Activated CD4-positive, alpha-beta memory T cell treated with anti-CD3 and anti-CD28 coated beads for 36 hours (primary cell): ENCODE data around the gene TCF7L2. TPM values are rescaled to one million over a fixed set of nuclear protein-coding genes. Genes with fewer than 3 reads are reported as not detected.

Source experiments
- CTCF ChIA-PET: fragments of 350-600 bp; sonication (Branson Sonifier 250); formaldehyde crosslinking; loops from one replicate; lab custom pipeline; 2021; ENCODE audit warnings: antibody characterized with exemption, inconsistent platforms; lab: Charles Lee
- POLR2A ChIA-PET: fragments of 350-600 bp; sonication (Branson Sonifier 250); formaldehyde crosslinking; loops from one replicate; lab custom pipeline; 2021; ENCODE audit warnings: antibody characterized with exemption; lab: Charles Lee
- DNase-seq: peaks from one replicate; pipeline ENCODE4 v3.0.0-alpha.2; 2020
- H3K27ac Mint-ChIP-seq: one replicate; pipeline ENCODE4 v1.8.0; 2021; ENCODE audit warnings: mixed read lengths
- H3K27me3 Mint-ChIP-seq: one replicate; pipeline ENCODE4 v1.8.0; 2021; ENCODE audit warnings: mixed read lengths
- H3K36me3 Mint-ChIP-seq: one replicate; pipeline ENCODE4 v1.8.0; 2021; ENCODE audit warnings: mixed read lengths
- H3K4me1 Mint-ChIP-seq: one replicate; pipeline ENCODE4 v1.8.0; 2021; ENCODE audit warnings: low read depth, mixed read lengths
- H3K4me3 Mint-ChIP-seq: one replicate; pipeline ENCODE4 v1.8.0; 2021; ENCODE audit warnings: mild to moderate bottlenecking, mixed read lengths
- H3K9me3 Mint-ChIP-seq: one replicate; pipeline ENCODE4 v1.8.0; 2021; ENCODE audit warnings: mixed read lengths
- intact Hi-C: fragments of 100-400 bp; cut with micrococcal nuclease; formaldehyde crosslinking; loops from one replicate; pipeline ENCODE4 v1.15.1; 2023
- total RNA-seq, 2 experiments: library from RNA; stranded (reverse); gene quantifications; one replicate each; pipeline ENCODE4 v1.2.3, GENCODE V29; 2021

TCF7L2 gene
- total RNA-seq, 2 experiments from 2014 or later, result 0.71 to 1.5 TPM

DNA sequence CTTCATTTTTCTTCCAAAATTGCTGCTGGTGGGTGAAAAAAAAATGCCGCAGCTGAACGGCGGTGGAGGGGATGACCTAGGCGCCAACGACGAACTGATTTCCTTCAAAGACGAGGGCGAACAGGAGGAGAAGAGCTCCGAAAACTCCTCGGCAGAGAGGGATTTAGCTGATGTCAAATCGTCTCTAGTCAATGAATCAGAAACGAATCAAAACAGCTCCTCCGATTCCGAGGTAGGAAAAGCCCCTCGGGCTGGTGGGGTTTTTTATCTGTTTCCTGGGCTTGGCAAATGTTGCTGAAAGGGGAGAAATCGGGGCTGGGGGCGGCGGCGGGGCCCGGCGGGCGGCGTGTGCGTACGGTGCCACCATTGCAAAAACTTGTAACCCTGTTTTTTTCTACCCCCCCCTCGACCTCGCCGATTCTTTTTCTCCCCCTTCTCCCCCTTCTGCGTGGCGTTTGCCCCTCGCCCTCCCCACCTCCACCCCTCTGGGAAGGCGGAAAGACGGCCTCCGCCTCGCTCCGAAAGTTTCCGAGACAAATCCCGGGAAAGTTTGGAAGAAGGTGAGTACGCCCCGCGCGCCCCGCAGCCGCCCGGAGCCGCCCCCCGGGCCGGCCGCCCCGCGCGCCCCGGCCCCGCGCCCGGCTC lies 789 bp downstream of the TCF7L2 start:
- intact Hi-C loops, result loop anchor here (1.0 to 10.0 kb wide), 3 partner anchors 30 to 724 kb away; partner anchors contain the start of gene CASP7
- H3K27me3 Mint-ChIP-seq, result peaks cover 39% of the 10 kb centered on the region
- peaks cover 23% of the 10 kb centered on the region for H3K4me1 Mint-ChIP-seq
- CTCF ChIA-PET, result interaction anchor here (0.7 kb wide), 1 partner anchor 230 kb away, joined by 3 read pairs; no protein-coding TSS in a partner anchor
- DNase-seq, result peak; percentile 30
- peaks cover 1% of the 10 kb centered on the region for H3K36me3 Mint-ChIP-seq
- H3K9me3 Mint-ChIP-seq, result no peaks in the 10 kb centered on the region
- H3K4me3 Mint-ChIP-seq, result peak overlapping the region; percentile 85
- no peak overlapping the region for H3K27ac Mint-ChIP-seq
- POLR2A ChIA-PET, result no interaction called here

GRCh38 chr10:112951359-112952281 lies 1.6 kb downstream of the TCF7L2 start:
- POLR2A ChIA-PET, result no interaction called here
- H3K27ac Mint-ChIP-seq, result peak overlapping the region; percentile 65
- H3K4me3 Mint-ChIP-seq, result peak overlapping the region; percentile 89
- peaks cover 1% of the 10 kb centered on the region for H3K36me3 Mint-ChIP-seq
- H3K4me1 Mint-ChIP-seq, result peaks cover 23% of the 10 kb centered on the region
- CTCF ChIA-PET, result no interaction called here
- H3K9me3 Mint-ChIP-seq, result no peaks in the 10 kb centered on the region
- intact Hi-C loops, result loop anchor here (10.0 kb wide), 1 partner anchor 723 kb away; the partner anchor contains the start of gene CASP7
- DNase-seq, result peak; percentile 57
- peaks cover 43% of the 10 kb centered on the region for H3K27me3 Mint-ChIP-seq

- Mint-ChIP-seq H3K4me3 (peak overlapping the region; percentile 89), H3K27me3 (peaks cover 50% of the 10 kb centered on the region), H3K4me1 (peaks cover 23% of the 10 kb centered on the region), H3K27ac (no peak overlapping the region), H3K36me3 (peaks cover 1% of the 10 kb centered on the region), H3K9me3 (no peaks in the 10 kb centered on the region)
- POLR2A ChIA-PET, result no interaction called here
- peak; percentile 10 for DNase-seq
- CTCF ChIA-PET, result no interaction called here
- intact Hi-C loops, result loop anchor here (10.0 kb wide), 1 partner anchor 722 kb away; the partner anchor contains the start of gene CASP7
Measured at GRCh38 chr10:112952282-112953173, 2.5 kb downstream of the TCF7L2 start.

DNA sequence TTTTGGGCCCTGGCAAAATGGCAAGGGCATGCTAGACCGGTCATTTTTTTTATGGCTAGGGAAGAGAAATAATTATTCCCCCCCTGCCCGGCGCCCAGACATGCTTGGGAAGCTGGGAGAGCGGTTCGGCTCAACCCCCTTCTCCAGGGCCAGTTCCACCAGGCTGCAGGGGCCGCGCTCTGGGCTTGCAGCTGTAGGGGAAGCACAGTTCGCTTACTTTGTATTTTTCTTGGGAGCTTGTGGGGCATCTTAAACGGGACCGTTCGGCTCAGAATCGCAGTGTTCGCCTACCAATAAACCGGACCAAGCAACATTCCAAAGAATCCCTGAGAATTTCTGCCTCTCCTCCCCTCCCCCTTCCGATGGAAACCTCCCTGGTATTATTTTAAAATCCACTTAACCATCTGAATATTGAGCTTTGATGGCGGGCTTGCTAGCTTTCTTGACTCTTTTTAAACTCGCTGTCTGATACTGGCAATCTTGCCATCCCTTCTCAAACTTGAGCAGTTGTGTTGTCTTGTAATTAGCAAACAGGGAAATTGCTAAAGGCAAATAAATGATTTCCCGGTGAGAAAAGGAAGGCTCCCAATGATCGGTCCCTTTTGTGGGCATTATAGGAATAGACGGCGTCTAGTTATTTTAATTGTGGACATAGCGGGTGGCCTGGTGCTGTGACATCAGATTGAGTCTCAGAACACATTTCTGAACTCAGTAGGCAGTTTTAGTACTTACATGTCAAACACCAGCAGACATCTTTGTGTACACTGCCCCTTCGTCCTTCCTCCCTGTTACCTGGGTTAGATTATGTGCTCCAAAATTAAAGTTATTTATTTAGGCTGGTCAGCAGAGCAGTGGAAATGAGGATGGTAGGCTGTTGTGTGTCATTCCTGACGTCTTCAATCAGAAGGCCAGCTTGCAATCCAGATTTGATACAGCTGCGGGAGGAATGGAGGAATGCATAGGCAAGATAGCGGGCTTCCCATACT lies 3.4 kb downstream of the TCF7L2 start:
- Mint-ChIP-seq H3K36me3 (peaks cover 1% of the 10 kb centered on the region), H3K27ac (no peak overlapping the region), H3K4me1 (peaks cover 23% of the 10 kb centered on the region), H3K27me3 (peaks cover 56% of the 10 kb centered on the region), H3K4me3 (no peak overlapping the region), H3K9me3 (no peaks in the 10 kb centered on the region)
- ChIA-PET CTCF (no interaction called here), POLR2A (no interaction called here)
- no peak for DNase-seq
- intact Hi-C loops, result loop anchor here (10.0 kb wide), 1 partner anchor 721 kb away; the partner anchor contains the start of gene CASP7

GRCh38 chr10:112954974-112955581 lies 5.0 kb downstream of the TCF7L2 start:
- Mint-ChIP-seq H3K4me3 (no peak overlapping the region), H3K4me1 (peaks cover 20% of the 10 kb centered on the region), H3K27me3 (peaks cover 58% of the 10 kb centered on the region), H3K36me3 (peaks cover 1% of the 10 kb centered on the region), H3K27ac (no peak overlapping the region), H3K9me3 (no peaks in the 10 kb centered on the region)
- ChIA-PET CTCF (interaction anchor here (0.5 kb wide), 1 partner anchor 52 kb away, joined by 3 read pairs; no protein-coding TSS in a partner anchor), POLR2A (no interaction called here)
- DNase-seq, result no peak
- intact Hi-C loops, result loop anchor here (10.0 kb wide), 1 partner anchor 720 kb away; the partner anchor contains the start of gene CASP7

- Mint-ChIP-seq H3K4me1 (peaks cover 15% of the 10 kb centered on the region), H3K27ac (no peak overlapping the region), H3K4me3 (no peak overlapping the region), H3K9me3 (no peaks in the 10 kb centered on the region), H3K27me3 (peaks cover 57% of the 10 kb centered on the region), H3K36me3 (peaks cover 1% of the 10 kb centered on the region)
- ChIA-PET CTCF (interaction anchor here (0.5 kb wide), 1 partner anchor 53 kb away, joined by 3 read pairs; no protein-coding TSS in a partner anchor), POLR2A (no interaction called here)
- intact Hi-C loops, result loop anchor here (10.0 kb wide), 1 partner anchor 719 kb away; the partner anchor contains the start of gene CASP7
- no peak for DNase-seq
Measured at GRCh38 chr10:112955582-112956421, 5.8 kb downstream of the TCF7L2 start.

DNA sequence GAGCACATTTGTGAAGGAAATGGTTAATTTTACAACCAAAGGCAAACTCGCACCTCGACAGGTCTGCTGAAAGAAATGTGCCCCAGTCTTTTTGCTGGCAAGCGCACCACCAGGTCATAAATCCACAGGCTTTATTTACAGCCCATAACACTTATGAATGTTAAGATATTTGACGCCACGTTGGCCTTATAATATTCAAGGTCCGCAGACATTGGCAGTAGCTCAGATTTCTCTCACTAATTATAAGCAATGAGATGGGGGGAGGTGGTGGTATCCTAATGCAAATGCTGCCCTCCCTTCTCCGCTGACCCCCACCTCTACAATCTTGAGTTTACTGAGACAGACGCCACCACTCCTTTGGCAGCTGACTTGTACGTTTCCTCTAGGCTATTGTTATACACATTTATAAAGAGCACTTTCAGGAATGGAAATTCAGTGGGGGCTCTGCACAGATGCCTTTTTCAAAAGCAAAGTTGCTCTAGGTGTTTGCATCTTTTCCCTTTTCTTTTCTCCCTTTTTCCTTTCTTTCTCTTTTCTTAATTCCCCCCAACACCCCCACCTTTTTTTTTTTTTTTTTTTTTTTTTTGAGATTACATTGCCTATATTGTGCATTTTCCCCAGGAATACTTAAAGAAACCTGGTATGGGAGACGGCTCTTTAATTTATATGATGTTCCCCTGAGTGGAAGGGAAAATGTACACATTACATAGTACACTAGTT lies 6.7 kb downstream of the TCF7L2 start:
- POLR2A ChIA-PET, result no interaction called here
- CTCF ChIA-PET, result no interaction called here
- no peak for DNase-seq
- H3K36me3 Mint-ChIP-seq, result peaks cover 1% of the 10 kb centered on the region
- H3K27ac Mint-ChIP-seq, result no peak overlapping the region
- H3K27me3 Mint-ChIP-seq, result peaks cover 62% of the 10 kb centered on the region
- no peaks in the 10 kb centered on the region for H3K9me3 Mint-ChIP-seq
- peaks cover 13% of the 10 kb centered on the region for H3K4me1 Mint-ChIP-seq
- no peak overlapping the region for H3K4me3 Mint-ChIP-seq
- intact Hi-C loops, result loop anchor here (10.0 kb wide), 1 partner anchor 718 kb away; the partner anchor contains the start of gene CASP7

GRCh38 chr10:112957640-112958092 lies 7.6 kb downstream of the TCF7L2 start:
- intact Hi-C loops, result loop anchor here (10.0 kb wide), 1 partner anchor 717 kb away; the partner anchor contains the start of gene CASP7
- Mint-ChIP-seq H3K27me3 (peaks cover 61% of the 10 kb centered on the region), H3K9me3 (no peaks in the 10 kb centered on the region)

GRCh38 chr10:112958275-112958995 lies 8.4 kb downstream of the TCF7L2 start:
- no peak for DNase-seq
- POLR2A ChIA-PET, result no interaction called here
- H3K36me3 Mint-ChIP-seq, result no peaks in the 10 kb centered on the region
- CTCF ChIA-PET, result no interaction called here
- H3K4me3 Mint-ChIP-seq, result no peak overlapping the region
- H3K27ac Mint-ChIP-seq, result no peak overlapping the region
- intact Hi-C loops, result loop anchor here (10.0 kb wide), 1 partner anchor 716 kb away; the partner anchor contains the start of gene CASP7
- H3K4me1 Mint-ChIP-seq, result peaks cover 8% of the 10 kb centered on the region
- H3K27me3 Mint-ChIP-seq, result peaks cover 56% of the 10 kb centered on the region
- no peaks in the 10 kb centered on the region for H3K9me3 Mint-ChIP-seq

More at GRCh38 chr10:112957640-112958092, 7.6 kb downstream of the TCF7L2 start:
- peaks cover 1% of the 10 kb centered on the region for H3K36me3 Mint-ChIP-seq
- no peak overlapping the region for H3K4me3 Mint-ChIP-seq
- ChIA-PET CTCF (no interaction called here), POLR2A (no interaction called here)
- peaks cover 10% of the 10 kb centered on the region for H3K4me1 Mint-ChIP-seq
- no peak for DNase-seq
- no peak overlapping the region for H3K27ac Mint-ChIP-seq
